Measurements from ENCODE around the gene ARRDC1. TPM values are rescaled to one million over a fixed set of nuclear protein-coding genes. Genes with fewer than 3 reads are reported as not detected.
"Not testable (repeated sequence)": the region's sequence is repeated elsewhere in the genome, so short reads cannot be mapped to it uniquely, and the experiment has no call there.

The ARRDC1 gene
- total RNA-seq, 4 donors from 2014 or later, result 132 to 560 (median 370) TPM

- peaks cover 6 to 58% (median 22%) of the 10 kb centered on the region in 4 donors for H3K4me1 ChIP-seq
- no peak overlapping the region for H3K4me3 ChIP-seq
- no peaks in the 10 kb centered on the region for H3K36me3 ChIP-seq
- WGBS, 2 donors (ENCODE audit: low coverage in 1 of 2), result 92% methylated on average over 3 to 4 of the region's 4 CpGs
- no peak for DNase-seq
- intact Hi-C loops (cut with DNase I; ENCODE audit: low total_unique reads), result no loop called here
- H3K27me3 ChIP-seq, result no peaks in the 10 kb centered on the region
- in situ Hi-C loops (cut with MboI; ENCODE audit: low pct_ligation_motif_present in 1 of 4, low pct_unique_long_range_greater_than_20kb in 1 of 4, low sequenced_read_pairs in 3 of 4), result no loop called here
- no peaks in the 10 kb centered on the region for H3K9me3 ChIP-seq
- TF ChIP-seq CTCF (IDR thresholded peaks at IDR 0.05) (no peak), POLR2AphosphoS5 (IDR thresholded peaks at IDR 0.05) (no peak), POLR2A (IDR thresholded peaks at IDR 0.05) (no peak), EP300 (IDR thresholded peaks at IDR 0.05; ENCODE audit: low read depth) (no peak)
- H3K27ac ChIP-seq, result no peak overlapping the region
Observed at GRCh38 chr9:137626464-137626863, 21.0 kb downstream of the ARRDC1 start.

- H3K9me3 ChIP-seq; H3K27ac ChIP-seq; H3K36me3 ChIP-seq; H3K4me3 ChIP-seq; in situ Hi-C loops (cut with MboI; ENCODE audit: low pct_ligation_motif_present in 1 of 4, low pct_unique_long_range_greater_than_20kb in 1 of 4, low sequenced_read_pairs in 3 of 4); intact Hi-C loops (cut with DNase I; ENCODE audit: low total_unique reads); H3K27me3 ChIP-seq; DNase-seq: not testable (repeated sequence)
- H3K4me1 ChIP-seq, result peaks cover 6 to 53% (median 18%) of the 10 kb centered on the region in 4 donors
- 95 to 96% methylated on average over 4 to 14 of the region's 14 CpGs for WGBS, 2 donors (ENCODE audit: low coverage in 1 of 2)
Observed at GRCh38 chr9:137627406-137627805, 21.9 kb downstream of the ARRDC1 start.

- Histone ChIP-seq H3K27me3 (no peaks in the 10 kb centered on the region), H3K27ac (peak overlapping the region; percentile 0 to 28 (median 12)), H3K4me3 (no peak overlapping the region), H3K9me3 (no peaks in the 10 kb centered on the region), H3K4me1 (peaks cover 6 to 56% (median 18%) of the 10 kb centered on the region in 4 donors), H3K36me3 (no peaks in the 10 kb centered on the region)
- TF ChIP-seq EP300 (IDR thresholded peaks at IDR 0.05; ENCODE audit: low read depth) (no peak), POLR2AphosphoS5 (IDR thresholded peaks at IDR 0.05) (no peak), CTCF (IDR thresholded peaks at IDR 0.05) (no peak), POLR2A (IDR thresholded peaks at IDR 0.05) (no peak)
- WGBS, 2 donors (ENCODE audit: low coverage in 1 of 2), result 22 to 52% methylated on average over 1 of the region's 1 CpG
- in situ Hi-C loops (cut with MboI; ENCODE audit: low pct_ligation_motif_present in 1 of 4, low pct_unique_long_range_greater_than_20kb in 1 of 4, low sequenced_read_pairs in 3 of 4) (no loop called here), intact Hi-C loops (cut with DNase I; ENCODE audit: low total_unique reads) (no loop called here)
- no peak for DNase-seq
Observed at GRCh38 chr9:137630126-137630525, 24.6 kb downstream of the ARRDC1 start.

- Histone ChIP-seq H3K4me1 (peaks cover 6 to 50% (median 18%) of the 10 kb centered on the region in 4 donors), H3K9me3 (no peaks in the 10 kb centered on the region), H3K4me3 (no peak overlapping the region), H3K27ac (peak overlapping the region in 3 of 4 donors; percentile 6 to 28 (median 18)), H3K36me3 (no peaks in the 10 kb centered on the region), H3K27me3 (no peaks in the 10 kb centered on the region)
- DNase-seq, result no peak
- intact Hi-C loops (cut with DNase I; ENCODE audit: low total_unique reads) (no loop called here), in situ Hi-C loops (cut with MboI; ENCODE audit: low pct_ligation_motif_present in 1 of 4, low pct_unique_long_range_greater_than_20kb in 1 of 4, low sequenced_read_pairs in 3 of 4) (no loop called here)
- TF ChIP-seq EP300 (IDR thresholded peaks at IDR 0.05; ENCODE audit: low read depth), result no peak
- TF ChIP-seq POLR2AphosphoS5 (IDR thresholded peaks at IDR 0.05), result no peak
- TF ChIP-seq CTCF (IDR thresholded peaks at IDR 0.05), result no peak
- TF ChIP-seq POLR2A (IDR thresholded peaks at IDR 0.05), result no peak
- WGBS, 2 donors (ENCODE audit: low coverage in 1 of 2), result 62 to 72% methylated on average over 3 to 4 of the region's 4 CpGs
Observed at GRCh38 chr9:137630679-137631078, 25.2 kb downstream of the ARRDC1 start.
